Stimulated activated CD4-positive, alpha-beta T cell treated with anti-CD3 and anti-CD28 coated beads, TNF-alpha, amount 100 ng/mL, for 48 hours (primary cell): ENCODE measurements around the gene XG.

Experiments
- DNase-seq, 3 donors: peaks; one replicate each; pipeline ENCODE4 v3.0.0-alpha.2; 2020; ENCODE audit warnings: low read depth in 3 of 3

XG gene

DNA sequence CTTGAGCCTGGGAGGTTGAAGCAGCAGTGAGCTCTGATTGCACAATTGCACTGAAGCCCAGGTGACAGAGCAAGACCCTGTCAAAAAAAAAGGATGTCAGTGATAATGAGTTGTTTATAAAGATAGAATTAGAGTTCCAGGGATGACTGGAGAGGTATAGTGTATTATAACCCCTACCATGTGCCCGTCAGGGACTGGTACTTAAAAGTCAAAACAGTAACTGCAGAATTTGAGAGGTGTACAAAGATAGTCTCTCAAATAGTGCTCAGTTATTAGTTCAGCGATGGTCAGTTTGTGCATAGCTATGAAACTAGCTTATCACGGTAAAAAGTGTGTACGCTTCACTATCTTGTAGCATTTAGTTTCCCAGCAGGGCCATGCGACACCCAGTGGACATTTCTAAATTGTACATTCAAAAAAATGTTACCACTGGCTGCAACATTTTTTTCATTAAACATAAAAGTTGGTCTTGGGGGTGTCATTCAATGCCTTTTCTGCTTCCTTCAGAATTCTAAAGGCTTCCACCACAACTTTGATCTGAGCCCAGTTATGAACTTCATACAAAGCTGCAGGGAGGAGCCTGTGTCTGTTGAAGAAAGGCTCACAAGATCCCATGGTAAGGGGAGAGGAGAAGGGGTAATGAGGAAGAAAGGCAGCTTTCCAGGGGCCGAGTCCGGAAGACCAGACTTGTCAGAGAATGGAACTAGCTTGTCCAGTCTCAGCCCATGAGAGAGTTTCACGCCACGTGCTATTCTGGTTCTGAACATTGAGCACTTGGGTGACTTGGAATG lies 67.7 kb downstream of the XG start:
- DNase-seq, result no peak

DNA sequence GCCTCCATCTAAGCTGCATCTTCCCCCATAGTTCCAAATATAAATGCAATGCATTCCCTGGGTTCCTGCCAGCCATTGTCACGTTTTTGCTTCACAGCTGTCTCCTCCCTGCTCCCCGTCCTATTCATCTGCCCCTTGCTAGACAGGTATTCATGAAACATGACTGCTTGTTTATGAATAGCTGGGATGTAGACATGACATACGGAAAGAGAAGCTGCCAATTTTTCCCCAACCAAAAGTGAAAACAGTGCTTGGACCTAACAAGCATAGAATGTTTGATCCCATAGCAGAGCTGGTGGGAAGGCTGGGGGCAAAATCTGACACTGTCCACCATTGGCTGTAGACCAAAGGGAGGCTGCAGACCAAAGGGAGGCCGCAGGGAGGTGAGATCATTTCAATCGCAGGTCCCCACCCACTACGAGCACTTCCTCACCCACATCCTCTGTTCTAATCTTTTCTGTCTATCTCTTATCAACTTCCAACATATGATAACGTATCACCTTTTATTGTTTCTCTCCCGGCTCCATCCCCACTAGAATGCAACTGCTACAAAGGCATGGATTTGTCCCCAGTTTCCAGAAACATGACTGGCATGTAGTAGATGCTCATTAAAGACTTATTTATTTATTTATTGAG lies 68.4 kb downstream of the XG start:
- DNase-seq, result no peak

DNA sequence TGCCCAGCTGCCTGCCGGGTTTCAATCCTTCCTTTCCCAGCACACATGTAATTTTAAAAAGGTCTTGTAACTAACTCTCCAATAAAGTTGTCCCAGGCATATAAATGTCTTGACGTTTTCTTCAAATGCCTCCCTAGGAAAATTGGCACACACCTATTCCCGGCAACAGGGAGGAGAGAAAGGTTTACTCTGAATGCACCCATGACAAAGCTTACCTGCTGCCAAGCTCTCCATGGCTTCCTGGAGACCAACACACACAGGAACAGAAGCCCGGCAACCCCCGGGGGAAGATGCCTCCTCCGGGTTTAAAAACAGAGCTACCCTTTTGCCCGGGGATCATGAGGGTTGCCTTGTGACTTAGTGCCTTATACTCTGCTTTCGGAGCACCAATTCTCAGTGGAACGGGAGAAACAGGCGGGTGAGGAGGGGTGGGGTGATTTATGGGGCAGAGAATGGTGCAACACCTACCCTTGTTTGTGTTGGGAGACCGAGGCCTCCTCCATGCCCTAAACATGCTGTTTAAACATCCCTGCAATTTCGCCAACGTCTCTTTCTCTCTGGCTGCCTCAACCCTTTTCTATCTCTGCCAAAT lies 72.1 kb downstream of the XG start:
- no peak for DNase-seq

DNA sequence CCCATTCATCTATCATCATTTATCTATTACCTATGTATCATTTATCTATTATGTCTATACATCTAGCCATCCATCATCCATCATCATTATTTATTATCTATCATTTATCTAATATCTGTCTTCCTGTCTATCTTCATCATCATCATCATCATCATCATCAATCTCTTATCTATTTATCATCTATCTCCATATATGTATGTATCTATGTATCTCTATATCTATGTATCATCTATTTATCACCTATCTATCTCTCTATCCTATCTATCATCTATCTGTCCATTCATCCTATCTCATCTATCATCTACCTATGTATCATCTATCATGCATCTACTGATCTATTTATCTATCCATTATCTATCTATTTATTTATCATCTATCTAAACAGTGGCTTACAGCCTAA lies 73.0 kb downstream of the XG start:
- no peak for DNase-seq

DNA sequence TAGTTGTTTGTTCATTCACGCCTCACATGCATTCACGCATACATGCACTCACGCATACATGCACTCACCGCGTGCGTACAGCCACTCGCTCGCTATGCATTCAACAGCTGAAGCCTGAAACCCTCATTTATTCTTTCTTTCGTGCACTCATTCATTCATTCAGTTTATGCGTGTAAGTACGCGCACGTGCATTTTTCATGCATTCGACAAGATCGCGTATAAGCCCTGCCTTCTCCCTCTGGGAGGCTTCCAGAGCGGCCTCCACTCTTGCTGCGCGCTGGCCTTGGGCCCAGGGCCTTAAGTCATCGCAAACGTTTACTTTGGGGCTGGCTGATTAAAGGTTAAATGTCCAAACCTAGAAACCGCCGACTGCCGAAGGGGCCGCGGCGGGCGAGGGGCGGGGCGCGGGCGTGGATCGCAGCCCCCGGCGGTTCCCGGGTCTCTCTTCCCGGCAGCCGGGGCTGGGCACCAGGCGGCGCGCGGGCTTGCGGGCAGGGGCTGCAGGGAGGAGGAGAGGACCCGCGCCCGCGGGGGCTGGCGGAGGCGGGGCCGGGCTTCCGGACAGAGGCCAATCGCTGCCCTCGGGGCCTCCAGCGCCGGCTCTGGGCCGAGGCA lies 76.6 kb downstream of the XG start, which contains the start of gene GYG2:
Gene GYG2 (plus strand): TSS at position 587 of the 615 bp plus-strand sequence. CDS start 1,259 bp downstream, outside the sequence.
- no peak for DNase-seq

DNA sequence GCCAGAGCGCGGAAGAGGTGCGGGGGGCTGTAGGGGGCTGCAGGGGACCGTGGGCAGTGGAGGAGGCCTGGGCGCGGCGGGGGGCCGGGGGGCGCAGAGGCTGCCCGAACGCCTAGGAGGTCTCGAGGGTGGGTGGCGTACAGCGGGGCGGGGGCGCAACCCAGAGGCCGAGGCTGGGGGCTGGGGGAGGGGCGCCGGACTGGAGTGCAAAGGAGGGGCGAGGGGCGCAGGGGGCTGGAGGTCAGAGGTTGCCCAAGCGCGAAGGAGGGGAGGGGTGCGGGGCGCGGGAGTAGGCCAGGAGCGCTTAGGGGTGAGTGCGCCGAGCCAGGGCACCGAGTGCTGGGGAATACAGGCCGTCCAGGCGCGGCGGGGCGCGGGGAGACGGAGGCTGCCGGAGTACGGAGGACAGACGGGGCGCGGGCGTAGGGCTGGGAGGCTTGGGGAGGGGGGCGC lies 77.1 kb downstream of the XG start:
- DNase-seq, result no peak

DNA sequence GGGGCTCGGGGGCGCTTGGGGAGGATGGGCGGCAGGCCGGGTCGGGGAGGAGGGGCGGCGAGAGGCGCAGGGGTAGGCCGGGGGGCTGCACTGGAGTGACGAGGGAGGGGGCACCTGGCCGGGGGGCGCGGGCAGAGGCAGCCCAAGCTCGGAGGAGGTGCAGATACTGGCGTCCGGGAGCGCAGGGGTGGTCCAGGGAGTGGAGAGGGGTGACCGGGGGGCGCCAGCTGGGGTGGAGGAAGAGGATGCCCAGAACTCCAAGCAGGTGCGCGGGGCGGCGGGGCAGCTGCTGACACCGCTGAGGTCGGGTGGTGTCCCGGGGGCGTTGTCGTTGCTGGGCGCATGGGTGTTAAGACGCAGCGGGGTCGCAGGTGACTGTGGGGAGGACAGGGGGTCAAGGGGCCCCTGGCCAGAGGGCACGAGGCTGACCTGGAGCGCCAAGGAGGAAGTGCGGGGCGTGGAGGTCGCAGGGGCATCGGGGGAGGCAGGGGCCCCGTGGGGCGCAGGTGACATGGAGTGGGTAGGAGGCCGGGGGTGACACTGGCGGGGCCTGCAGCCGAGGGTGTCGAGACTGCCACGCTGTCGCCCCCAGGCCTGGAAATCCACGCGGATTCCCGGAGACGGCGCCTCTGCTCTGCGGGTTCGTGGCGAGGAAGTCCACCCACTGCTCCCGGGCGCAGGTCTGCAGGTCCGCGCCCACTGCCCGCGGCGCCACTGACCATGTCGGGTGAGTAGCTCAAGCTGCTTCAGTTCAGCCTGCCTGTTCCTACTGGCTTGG lies 77.8 kb downstream of the XG start:
- no peak for DNase-seq

DNA sequence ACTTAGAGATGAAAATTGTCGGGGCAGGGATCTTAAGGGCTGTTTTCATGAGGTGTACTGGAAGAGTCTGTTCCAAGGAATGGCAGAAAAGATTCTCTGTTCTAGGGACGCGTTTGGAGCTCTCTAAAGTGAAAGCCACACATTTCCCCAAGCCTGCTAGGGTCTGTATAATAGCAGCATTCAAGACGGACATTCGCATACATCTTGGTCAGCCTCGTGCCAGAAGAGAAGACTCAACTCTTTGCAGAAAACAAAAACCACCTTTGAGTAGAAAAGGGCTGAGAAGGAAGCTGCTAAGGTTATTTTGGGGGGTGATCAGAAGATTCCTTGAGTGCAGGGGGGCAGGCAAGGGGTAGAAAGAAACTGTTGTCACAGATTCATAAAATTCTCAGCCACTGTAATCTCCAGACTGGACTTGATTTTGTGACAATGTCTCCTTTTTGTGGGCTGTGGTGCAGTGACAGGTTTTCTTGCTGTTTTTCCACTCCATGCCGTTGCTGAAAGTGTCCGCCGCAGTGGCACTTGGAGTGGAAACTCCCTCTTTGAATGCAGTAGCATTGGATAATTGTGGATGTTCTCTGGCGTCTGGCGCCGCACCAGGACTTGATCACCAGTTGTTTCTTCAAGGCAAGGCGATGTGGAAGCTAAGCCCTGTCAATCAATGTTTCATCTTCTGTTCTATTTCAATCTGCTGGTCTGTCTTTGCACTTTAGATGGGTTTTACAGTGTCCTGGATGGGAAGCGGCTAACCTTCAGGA lies 79.8 kb downstream of the XG start:
- no peak for DNase-seq

DNA sequence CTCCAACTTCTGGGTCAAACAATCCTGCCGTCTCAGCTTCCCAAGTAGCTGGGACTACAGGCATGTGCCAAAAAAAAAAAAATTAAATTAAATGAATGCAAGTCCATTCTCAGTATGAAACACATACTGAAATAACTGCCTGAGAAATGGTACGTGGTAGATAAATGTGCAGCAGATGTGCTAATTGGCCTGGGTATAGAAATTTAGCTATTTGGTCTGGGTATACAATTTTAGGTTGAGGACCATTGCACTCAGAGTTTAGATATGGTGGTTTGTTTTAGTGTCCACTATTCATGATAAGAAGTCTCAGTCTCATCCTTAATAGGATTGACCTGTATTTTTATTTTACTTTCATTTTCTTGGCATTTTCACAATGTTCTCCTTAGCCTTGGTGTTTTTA lies 86.1 kb downstream of the XG start:
- DNase-seq, result no peak

DNA sequence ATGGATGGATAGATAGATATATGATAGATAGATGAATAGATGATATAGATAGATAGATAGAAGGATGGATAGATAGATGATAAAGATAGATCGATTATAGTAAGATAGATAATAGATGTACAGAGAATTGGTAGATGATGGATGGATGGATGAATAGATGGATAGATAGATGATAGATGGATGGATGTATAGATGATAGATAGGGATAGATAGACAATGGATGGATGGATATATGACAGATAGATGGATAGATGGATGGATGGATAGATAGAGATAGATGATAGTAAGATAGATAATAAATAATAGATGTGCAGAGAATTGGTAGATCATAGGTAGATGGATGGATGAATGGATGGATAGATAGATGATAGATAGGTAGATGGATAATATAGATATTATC lies 89.1 kb downstream of the XG start:
- DNase-seq, result no peak

DNA sequence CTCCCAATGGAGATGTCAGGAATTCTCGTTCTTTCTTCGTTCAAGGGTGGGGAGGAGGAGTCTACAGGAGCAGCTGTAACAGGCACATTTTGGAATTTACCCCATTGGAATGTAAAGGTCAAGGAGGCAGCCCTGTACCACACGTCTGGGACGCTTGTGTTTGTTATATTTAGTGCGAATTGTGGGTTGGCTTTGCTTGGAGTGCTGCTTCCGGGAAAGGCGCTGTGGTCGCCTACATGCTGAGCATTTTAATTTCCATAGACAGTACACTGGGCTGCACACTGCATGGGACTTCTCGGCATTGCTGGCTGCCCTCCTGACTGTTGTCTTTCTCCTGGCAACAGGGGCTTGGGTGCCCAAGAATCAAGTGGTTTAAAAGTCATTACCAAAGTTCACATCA lies 89.7 kb downstream of the XG start:
- no peak for DNase-seq

DNA sequence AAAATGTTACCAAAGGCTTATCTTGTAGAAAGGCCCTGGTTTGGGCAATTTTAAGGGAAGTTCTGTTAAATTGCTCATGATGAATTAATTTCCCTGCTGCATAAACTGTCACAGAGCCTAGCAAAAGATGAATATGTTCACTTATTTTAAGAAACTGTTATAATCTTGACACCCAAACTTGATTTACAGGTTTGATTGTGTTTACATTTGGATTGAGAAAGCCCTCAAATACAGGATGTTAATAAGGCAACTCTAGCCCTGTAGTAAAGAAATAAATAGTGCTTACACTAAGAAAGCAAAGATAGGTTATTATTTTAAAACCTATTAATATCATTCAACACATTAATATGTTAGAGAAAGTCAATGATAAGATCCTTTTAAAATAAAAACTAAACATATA lies 95.2 kb downstream of the XG start:
- no peak for DNase-seq

DNA sequence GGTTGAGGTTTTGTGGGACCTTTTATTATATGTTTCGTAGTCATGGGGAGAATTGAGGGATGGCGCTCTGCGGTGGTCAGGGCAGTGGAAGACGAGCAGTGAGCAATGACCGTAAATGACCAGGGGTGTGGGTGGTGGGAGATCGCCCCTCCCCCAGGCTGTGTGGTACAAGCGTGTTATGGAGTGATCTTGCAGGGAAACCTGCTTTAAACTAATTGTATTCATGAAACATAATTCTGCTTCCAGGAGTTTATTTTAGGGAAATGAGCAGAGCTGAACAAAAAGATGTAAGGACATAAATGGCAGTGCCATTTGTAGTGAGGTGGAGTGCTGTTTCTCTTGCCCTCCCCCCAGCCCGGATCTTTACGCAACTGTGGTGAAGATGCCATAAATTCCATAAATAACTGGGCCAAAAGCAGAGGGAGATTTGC lies 97.0 kb downstream of the XG start:
- no peak for DNase-seq

DNA sequence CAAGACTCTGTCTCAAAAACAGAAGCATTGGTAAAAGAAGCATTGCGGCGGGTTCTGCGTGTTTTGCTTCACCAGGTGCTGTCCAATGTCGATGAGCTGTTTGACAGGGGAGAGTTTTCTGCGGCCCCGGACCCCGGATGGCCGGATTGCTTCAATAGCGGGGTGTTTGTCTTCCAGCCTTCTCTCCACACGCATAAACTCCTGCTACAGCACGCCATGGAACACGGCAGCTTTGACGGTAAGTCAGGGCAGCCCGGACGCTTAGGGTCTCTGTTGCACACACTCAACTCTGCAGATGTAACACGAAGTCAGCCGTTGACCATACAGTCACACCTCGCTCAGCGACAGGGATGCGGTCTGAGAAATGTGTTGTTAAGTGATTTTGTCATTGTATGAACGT lies 103.1 kb downstream of the XG start:
- DNase-seq, result no peak

DNA sequence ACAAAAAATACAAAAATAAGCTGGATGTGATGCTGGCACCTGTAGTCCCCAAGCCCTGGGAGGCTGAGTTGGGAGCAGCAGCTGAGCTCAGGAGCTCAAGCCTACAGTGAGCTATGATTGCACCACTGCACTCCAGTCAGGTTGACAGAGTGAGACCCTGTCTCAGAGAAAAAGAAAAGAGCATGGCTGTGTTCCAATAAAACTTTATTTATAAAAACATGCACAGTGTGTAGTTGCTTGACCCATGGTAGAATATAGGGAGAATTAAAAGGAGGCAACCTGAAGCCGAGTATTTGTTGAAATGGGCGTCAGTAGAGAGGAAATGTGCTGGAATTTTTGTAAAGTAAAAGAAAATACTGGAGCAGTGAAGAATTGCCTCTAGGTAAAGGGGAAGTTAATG lies 103.9 kb downstream of the XG start:
- no peak for DNase-seq

DNA sequence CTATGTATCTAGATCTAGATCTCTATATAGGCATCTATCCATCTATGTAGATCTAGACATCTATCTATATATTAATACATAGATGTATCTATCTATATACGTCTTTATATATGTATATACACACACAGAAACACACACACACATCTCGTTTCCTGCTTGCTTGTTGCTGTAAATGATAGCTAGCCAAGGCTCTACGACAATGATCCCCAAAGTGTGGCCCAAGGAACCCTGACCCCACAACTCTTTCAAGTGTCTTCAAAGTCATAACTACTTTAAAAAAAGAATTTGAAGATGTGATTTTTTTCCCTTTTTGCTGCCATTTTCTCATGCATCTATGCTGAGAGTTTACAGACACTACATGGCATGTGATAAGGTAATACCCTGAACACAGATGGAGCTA lies 105.7 kb downstream of the XG start:
- DNase-seq, result no peak

DNA sequence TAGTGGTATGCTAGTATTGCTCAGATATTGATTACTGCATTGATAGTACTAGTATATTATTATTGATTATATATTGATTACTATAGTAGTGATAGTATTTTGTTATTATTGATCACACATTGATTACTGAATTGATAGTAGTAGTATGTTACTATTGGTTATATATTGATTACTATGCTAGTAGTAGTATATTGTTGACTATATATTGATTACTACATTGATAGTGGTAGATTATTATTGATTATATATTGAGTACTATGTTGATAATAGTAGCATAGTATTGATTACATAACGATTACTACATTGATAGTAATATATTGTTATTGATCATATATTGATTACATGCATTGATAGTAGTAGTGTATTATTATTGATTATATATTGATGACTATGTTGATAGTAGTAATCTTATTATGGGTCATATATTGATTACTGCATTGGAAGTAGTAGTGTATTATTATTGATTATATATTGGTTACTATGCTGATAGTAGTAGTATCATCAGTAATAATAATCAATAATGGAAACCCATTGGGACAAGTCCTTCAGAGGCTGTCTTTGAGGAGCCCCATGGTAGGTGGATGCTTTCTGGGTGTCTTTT lies 107.5 kb downstream of the XG start:
- no peak for DNase-seq

DNA sequence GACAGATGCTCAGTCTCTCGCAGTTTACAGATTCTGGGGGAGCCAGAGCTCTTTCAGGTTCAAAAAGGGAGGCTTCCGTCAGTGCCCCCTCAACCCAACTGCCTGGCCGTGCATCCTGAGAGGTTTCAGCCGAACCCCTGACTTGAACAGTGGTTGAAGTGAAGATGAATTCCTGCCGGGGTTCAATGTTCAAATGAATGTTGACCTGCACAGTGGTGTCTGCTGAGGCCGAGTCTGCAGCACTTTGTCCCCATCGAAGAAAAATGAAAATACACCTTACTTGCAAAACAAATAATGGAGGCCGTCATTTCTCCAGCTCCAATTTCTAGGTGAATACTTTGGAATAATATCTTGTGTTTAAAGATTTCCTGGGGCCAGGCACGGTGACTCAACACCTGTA lies 110.6 kb downstream of the XG start:
- no peak for DNase-seq

DNA sequence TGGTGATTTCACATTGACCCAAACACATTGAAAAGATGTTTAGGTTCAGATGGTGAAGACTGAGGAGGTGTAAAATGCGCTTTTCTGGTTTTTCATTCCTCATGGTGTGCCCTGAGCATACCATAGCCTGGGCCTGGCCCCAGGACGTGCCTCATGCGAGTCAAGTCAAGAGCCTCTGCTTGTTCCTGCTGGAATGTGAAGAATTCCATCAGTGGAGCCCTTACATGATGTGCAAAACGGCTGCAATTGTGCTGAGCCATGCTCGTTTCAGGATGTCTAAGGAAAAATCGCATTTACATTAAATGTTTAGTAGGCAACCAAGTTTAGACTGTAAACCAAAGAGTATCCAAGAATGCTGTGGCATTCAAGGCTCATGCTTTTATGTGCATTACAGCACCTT lies 111.8 kb downstream of the XG start:
- no peak for DNase-seq
